ENCODE results near the gene ANKRD55. TPM values are rescaled to one million over a fixed set of nuclear protein-coding genes. Genes with fewer than 3 reads are reported as not detected.

Gene ANKRD55
- total and polyA plus RNA-seq, 7 donors: 1.8 to 1.9 TPM; not detected in 5

DNA sequence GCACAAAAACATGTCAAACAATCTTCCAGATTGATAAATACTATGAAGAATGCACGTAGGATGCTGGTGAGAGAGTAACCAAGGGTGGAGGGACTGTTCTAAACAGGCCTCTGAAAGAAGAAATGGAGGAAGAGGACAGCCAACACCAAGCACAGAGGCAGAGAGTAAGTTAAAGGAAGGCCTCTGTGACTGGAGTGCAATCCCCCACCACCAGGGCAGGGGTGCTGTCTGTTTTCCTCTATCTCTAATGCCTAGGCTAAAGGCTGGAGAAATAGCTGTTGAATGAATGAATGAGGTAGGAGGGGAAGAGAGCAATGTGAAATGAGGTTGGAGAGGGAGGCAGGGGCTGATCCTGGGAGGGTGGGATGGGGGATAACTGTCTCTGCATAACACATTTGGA, 88.9 kb downstream of the ANKRD55 start:
- 86% methylated on average over 1 of the region's 1 CpG for WGBS, 2 donors
- Histone ChIP-seq H3K9me3 (no peaks in the 10 kb centered on the region), H3K36me3 (no peaks in the 10 kb centered on the region), H3K27ac (no peak overlapping the region), H3K4me3 (no peak overlapping the region), H3K27me3 (no peaks in the 10 kb centered on the region), H3K4me1 (no peaks in the 10 kb centered on the region)
- TF ChIP-seq POLR2AphosphoS5 (IDR thresholded peaks at IDR 0.05): no peak
- TF ChIP-seq, protein P1, sequence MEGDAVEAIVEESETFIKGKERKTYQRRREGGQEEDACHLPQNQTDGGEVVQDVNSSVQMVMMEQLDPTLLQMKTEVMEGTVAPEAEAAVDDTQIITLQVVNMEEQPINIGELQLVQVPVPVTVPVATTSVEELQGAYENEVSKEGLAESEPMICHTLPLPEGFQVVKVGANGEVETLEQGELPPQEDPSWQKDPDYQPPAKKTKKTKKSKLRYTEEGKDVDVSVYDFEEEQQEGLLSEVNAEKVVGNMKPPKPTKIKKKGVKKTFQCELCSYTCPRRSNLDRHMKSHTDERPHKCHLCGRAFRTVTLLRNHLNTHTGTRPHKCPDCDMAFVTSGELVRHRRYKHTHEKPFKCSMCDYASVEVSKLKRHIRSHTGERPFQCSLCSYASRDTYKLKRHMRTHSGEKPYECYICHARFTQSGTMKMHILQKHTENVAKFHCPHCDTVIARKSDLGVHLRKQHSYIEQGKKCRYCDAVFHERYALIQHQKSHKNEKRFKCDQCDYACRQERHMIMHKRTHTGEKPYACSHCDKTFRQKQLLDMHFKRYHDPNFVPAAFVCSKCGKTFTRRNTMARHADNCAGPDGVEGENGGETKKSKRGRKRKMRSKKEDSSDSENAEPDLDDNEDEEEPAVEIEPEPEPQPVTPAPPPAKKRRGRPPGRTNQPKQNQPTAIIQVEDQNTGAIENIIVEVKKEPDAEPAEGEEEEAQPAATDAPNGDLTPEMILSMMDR (IDR thresholded peaks at IDR 0.05): no peak
- no peak for DNase-seq
- intact Hi-C loops (cut with DNase I): no loop called here

- no peak for DNase-seq
- Histone ChIP-seq H3K4me1 (no peaks in the 10 kb centered on the region), H3K36me3 (no peaks in the 10 kb centered on the region), H3K27me3 (no peaks in the 10 kb centered on the region), H3K4me3 (no peak overlapping the region), H3K9me3 (no peaks in the 10 kb centered on the region), H3K27ac (no peak overlapping the region)
- TF ChIP-seq, protein P1 (IDR thresholded peaks at IDR 0.05): no peak
- TF ChIP-seq POLR2A (IDR thresholded peaks at IDR 0.05) (no peak), EP300 (IDR thresholded peaks at IDR 0.05) (no peak), POLR2AphosphoS5 (IDR thresholded peaks at IDR 0.05) (no peak)
- WGBS, 2 donors: 86 to 89% methylated on average over 2 of the region's 2 CpGs
- intact Hi-C loops (cut with DNase I): no loop called here
These were observed 89.8 kb downstream of the ANKRD55 start for GRCh38 chr5:56143373-56143714.

DNA sequence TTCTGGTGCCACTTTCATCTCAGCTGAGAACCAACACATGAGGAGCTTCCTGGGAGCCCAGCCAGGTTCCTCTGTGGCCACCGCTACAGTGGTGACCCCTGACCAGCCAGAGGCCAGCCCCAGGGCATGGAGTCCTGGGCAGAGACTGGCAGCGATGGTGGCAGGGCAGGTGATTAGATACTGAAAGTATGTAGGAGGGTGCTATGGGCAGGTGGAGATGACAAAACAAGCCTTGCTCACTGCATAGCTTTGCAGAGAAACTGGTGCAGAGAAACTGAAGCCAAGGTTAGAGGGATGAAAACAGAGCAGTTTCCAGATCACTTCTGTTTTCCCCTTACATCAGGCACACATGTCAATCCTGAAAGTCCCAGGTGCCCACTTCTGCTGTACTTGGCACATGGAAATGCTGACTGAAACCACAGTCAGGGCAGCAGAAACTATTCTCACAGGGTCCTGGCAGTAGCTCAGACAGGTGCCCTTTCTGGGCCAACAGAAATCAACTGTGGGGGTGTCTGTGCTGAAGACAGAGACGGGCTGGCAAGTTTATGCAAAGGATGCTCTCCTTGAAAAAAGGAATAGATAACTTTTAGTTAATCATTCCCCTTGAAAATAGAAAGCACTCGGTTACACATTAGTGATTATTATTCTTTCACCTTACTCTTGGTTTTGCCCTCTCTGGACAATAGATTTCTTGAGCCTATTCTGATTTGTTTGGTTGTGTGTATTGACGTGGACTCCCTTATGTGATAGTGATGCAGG, 90.3 kb downstream of the ANKRD55 start:
- intact Hi-C loops (cut with DNase I): no loop called here
- 72 to 83% methylated on average over 5 of the region's 5 CpGs for WGBS, 2 donors
- Histone ChIP-seq H3K27me3 (no peaks in the 10 kb centered on the region), H3K9me3 (no peaks in the 10 kb centered on the region), H3K4me3 (no peak overlapping the region), H3K4me1 (no peaks in the 10 kb centered on the region), H3K27ac (no peak overlapping the region), H3K36me3 (no peaks in the 10 kb centered on the region)
- no peak for TF ChIP-seq POLR2AphosphoS5 (IDR thresholded peaks at IDR 0.05)
- TF ChIP-seq EP300 (IDR thresholded peaks at IDR 0.05): no peak
- TF ChIP-seq, protein P1 (IDR thresholded peaks at IDR 0.05): no peak
- no peak for TF ChIP-seq POLR2A (IDR thresholded peaks at IDR 0.05)
- no peak for DNase-seq

DNA sequence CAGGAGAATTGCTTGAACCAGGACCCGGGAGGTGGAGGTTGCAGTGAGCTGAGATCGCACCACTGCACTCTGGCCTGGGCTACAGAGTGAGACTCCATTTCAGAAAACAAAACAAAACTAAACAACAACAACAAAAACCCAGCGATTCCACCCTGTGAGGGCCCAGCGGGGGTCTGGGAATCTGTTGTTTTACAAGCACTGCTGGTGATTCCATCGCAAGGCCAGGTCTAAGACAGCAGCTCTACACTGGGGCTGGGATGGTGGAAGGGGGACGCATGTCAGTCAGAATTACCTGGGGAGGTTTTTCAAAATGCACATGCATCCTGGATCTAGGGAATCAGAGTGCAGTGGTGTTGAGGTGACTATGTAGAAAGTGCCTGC, 90.9 kb downstream of the ANKRD55 start:
- no peak overlapping the region for H3K27ac ChIP-seq
- H3K27me3 ChIP-seq: no peaks in the 10 kb centered on the region
- WGBS, 2 donors: 93 to 94% methylated on average over 6 of the region's 6 CpGs
- no peaks in the 10 kb centered on the region for H3K4me1 ChIP-seq
- intact Hi-C loops (cut with DNase I): no loop called here
- no peak overlapping the region for H3K4me3 ChIP-seq
- no peak for TF ChIP-seq POLR2AphosphoS5 (IDR thresholded peaks at IDR 0.05)
- TF ChIP-seq, protein P1 (IDR thresholded peaks at IDR 0.05): no peak
- no peak for TF ChIP-seq POLR2A (IDR thresholded peaks at IDR 0.05)
- TF ChIP-seq EP300 (IDR thresholded peaks at IDR 0.05): no peak
- H3K36me3 ChIP-seq: no peaks in the 10 kb centered on the region
- H3K9me3 ChIP-seq: no peaks in the 10 kb centered on the region
- no peak for DNase-seq

DNA sequence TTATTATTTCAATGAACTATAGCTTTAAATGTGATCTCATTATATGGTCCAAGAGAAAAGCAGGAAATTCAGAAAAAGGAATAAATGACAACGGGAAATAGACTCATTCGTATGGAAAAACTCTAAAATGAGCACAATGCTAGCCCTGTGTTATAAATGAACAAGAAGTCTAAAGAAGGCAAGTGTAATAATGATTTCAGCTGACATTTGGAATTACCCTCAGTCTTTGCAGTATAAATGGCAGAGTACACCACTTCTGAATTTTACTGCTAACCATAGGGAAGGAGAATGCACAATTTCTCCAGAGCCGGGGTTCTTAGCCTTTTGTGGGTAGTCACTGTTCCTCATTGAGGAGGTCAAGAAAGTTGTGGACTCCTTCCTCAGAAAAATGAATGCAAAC, 93.1 kb downstream of the ANKRD55 start:
- H3K36me3 ChIP-seq: no peaks in the 10 kb centered on the region
- no peak overlapping the region for H3K27ac ChIP-seq
- H3K9me3 ChIP-seq: no peaks in the 10 kb centered on the region
- intact Hi-C loops (cut with DNase I): no loop called here
- H3K4me1 ChIP-seq: no peaks in the 10 kb centered on the region
- DNase-seq: no peak
- WGBS, 2 donors: 39 to 67% methylated on average over 3 of the region's 3 CpGs
- TF ChIP-seq, protein P1 (IDR thresholded peaks at IDR 0.05): no peak
- TF ChIP-seq POLR2AphosphoS5 (IDR thresholded peaks at IDR 0.05) (no peak), POLR2A (IDR thresholded peaks at IDR 0.05) (no peak)
- no peaks in the 10 kb centered on the region for H3K27me3 ChIP-seq
- no peak overlapping the region for H3K4me3 ChIP-seq

Measured in sigmoid colon (tissue), 7 donors.